ENCODE data around the gene SERTAD2. TPM values are rescaled to one million over a fixed set of nuclear protein-coding genes. Genes with fewer than 3 reads are reported as not detected.
A peak's percentile ranks its signal among the peaks of the same experiment; 100 is the strongest.

SERTAD2 gene
- total RNA-seq, 1 experiment from 2014 or later = 19.8 TPM

DNA sequence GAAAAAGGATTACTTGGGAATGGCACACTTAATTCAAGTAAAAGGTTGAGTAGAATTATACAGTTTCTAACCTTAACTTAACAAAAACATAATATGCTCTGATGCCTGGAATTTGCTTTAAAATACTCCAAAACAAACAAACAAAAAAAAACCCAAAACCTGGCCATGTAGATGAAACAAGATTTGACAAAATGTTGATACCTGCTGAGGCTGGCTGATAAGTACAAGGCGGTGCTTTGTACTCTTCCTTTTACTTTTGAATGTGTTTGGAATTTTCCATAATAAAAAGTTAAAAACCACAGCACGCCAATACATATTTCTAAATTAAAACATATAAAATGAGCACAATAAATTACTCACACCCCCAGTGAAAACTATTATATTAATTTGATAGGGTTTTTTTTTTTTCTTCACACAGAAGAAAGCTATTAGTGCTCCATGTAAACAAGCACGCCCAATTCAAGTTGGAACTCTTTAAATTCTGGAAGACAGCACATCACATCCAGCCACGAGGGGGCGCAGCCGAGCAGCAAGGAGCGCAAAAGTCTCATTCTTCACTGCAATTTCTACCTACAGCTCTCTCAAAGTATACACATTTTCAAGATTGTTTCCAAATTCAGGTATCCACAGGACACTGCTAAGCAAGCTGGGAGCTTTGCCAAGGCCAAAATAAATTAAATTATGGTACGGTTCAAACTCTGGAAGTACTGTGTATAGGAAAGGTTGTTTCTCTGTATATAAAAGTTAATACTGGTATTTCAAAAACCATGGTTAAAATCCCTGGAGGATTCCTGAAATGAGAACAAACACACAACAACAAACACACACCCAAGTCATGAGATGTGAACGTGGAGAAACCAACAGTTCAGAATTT lies 7.5 kb downstream of the SERTAD2 start:
- H3K79me2 ChIP-seq (ENCODE audit: low read length) = peaks cover 100% of the 10 kb centered on the region
- no peak overlapping the region for H2AFZ ChIP-seq (ENCODE audit: low read length)
- peak overlapping the region; percentile 79 for H3K9ac ChIP-seq (ENCODE audit: low read length)
- H3K4me2 ChIP-seq (ENCODE audit: low read length) = peak overlapping the region; percentile 93
- peak; percentile 89 for DNase-seq
- peaks cover 86% of the 10 kb centered on the region for H3K4me1 ChIP-seq (ENCODE audit: insufficient read depth, low read length)
- ATAC-seq = no peak
- H4K20me1 ChIP-seq (ENCODE audit: low read length) = peaks cover 24% of the 10 kb centered on the region
- H3K9me2 ChIP-seq (replicated peaks; ENCODE audit: low read length) = no peaks in the 10 kb centered on the region
- CTCF ChIA-PET = interaction anchor here (0.6 to 2.8 kb wide), 10 partner anchors 8 to 515 kb away, joined by 3 to 18 read pairs (median 5); partner anchors contain the start of gene SERTAD2
- no peaks in the 10 kb centered on the region; the same call in 1 of the 2 replicates for H3K36me3 ChIP-seq (ENCODE audit: low read depth, low read length)
- no TSS peak for BruUV-seq (replicated peaks)
- intact Hi-C loops (cut with micrococcal nuclease) = loop anchor here (1.0 kb wide), 2 partner anchors 185 to 219 kb away; no protein-coding TSS in a partner anchor
- peak overlapping the region; percentile 92; the same call in 1 of the 2 replicates for H3K27ac ChIP-seq (ENCODE audit: low read length)
- no peaks in the 10 kb centered on the region for H3K27me3 ChIP-seq (ENCODE audit: low read length)
- H3K4me3 ChIP-seq (ENCODE audit: low read length) = peak overlapping the region; percentile 67
- peaks cover 5% of the 10 kb centered on the region for H3F3A ChIP-seq (ENCODE audit: low read length, unreplicated experiment)
- no peaks in the 10 kb centered on the region for H3K9me3 ChIP-seq (ENCODE audit: low read length)
- TF ChIP-seq, protein P1, sequence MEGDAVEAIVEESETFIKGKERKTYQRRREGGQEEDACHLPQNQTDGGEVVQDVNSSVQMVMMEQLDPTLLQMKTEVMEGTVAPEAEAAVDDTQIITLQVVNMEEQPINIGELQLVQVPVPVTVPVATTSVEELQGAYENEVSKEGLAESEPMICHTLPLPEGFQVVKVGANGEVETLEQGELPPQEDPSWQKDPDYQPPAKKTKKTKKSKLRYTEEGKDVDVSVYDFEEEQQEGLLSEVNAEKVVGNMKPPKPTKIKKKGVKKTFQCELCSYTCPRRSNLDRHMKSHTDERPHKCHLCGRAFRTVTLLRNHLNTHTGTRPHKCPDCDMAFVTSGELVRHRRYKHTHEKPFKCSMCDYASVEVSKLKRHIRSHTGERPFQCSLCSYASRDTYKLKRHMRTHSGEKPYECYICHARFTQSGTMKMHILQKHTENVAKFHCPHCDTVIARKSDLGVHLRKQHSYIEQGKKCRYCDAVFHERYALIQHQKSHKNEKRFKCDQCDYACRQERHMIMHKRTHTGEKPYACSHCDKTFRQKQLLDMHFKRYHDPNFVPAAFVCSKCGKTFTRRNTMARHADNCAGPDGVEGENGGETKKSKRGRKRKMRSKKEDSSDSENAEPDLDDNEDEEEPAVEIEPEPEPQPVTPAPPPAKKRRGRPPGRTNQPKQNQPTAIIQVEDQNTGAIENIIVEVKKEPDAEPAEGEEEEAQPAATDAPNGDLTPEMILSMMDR (conservative IDR thresholded peaks at IDR 0.05; ENCODE audit: low read depth, low read length) = peak; percentile 97
- TF ChIP-seq EZH2 (IDR thresholded peaks at IDR 0.05; ENCODE audit: low read length, unreplicated experiment) = no peak
- POLR2A ChIA-PET (ENCODE audit: unreplicated experiment) = interaction anchor here (0.5 to 0.7 kb wide), 5 partner anchors 50 to 218 kb away, joined by 3 to 6 read pairs (median 3); no protein-coding TSS in a partner anchor

DNA sequence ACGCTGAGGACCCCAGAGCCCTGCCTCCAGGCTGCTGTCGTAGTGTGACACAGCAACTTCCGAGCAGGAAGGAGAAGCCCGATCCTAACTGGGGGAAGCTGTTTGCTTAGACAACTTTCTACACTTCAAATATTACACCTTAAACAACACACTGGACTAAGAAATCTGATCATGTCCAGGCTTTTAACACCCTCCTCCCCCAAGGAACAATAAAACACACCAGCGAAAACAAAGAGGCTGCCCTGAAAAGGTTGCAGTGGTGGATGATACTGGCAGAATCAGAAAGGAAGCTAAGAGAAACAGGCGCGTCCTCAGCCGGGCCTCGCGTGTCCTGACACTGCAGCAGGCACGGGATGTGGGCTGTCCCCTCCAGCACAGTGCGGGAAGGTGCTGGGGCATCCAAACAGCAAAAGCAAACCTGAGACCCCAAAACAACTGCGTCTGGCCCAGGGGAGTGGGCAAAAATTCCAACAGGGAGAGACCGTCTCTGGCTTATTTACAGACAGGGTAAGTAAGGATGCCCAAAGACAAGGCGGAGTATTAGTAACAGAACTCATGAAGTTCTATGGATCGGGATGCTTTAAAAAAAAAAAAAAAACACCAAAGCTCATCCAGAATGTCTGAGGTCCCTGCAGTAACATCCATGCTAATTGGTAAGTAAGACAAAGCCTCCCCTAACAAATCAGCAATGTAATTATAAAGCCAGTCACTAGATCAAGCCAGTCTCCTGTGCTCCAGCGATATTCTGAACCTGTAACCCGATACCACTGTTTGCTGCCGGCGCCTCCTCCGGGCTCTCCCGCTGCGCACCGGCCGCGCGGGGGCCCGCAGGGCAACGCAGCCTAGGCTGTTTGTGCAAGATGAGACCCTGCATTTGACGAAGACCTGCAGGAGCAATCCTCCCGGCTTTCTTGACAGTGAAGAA lies 9.0 kb downstream of the SERTAD2 start:
- TF ChIP-seq, protein P1 (conservative IDR thresholded peaks at IDR 0.05; ENCODE audit: low read depth, low read length) = peak; percentile 18; the same call in 1 of the 2 replicates
- TF ChIP-seq EZH2 (IDR thresholded peaks at IDR 0.05; ENCODE audit: low read length, unreplicated experiment) = no peak
- TF ChIP-seq EZH2phosphoT487 (IDR thresholded peaks at IDR 0.05; ENCODE audit: borderline replicate concordance, low read length) = no peak
- H3K4me2 ChIP-seq (ENCODE audit: low read length) = peak overlapping the region; percentile 93
- H4K20me1 ChIP-seq (ENCODE audit: low read length) = peaks cover 20% of the 10 kb centered on the region
- BruUV-seq (replicated peaks) = TSS peak; percentile 84
- peak overlapping the region; percentile 67 for H3K4me3 ChIP-seq (ENCODE audit: low read length)
- no peaks in the 10 kb centered on the region for H3K27me3 ChIP-seq (ENCODE audit: low read length)
- H3K4me1 ChIP-seq (ENCODE audit: insufficient read depth, low read length) = peaks cover 87% of the 10 kb centered on the region
- DNase-seq = peak; percentile 80
- H3K36me3 ChIP-seq (ENCODE audit: low read depth, low read length) = peaks cover 3% of the 10 kb centered on the region; the same call in 1 of the 2 replicates
- H3K27ac ChIP-seq (ENCODE audit: low read length) = peak overlapping the region; percentile 92
- H3K9me2 ChIP-seq (replicated peaks; ENCODE audit: low read length) = no peaks in the 10 kb centered on the region
- peak overlapping the region; percentile 52 for H2AFZ ChIP-seq (ENCODE audit: low read length)
- H3K9ac ChIP-seq (ENCODE audit: low read length) = peak overlapping the region; percentile 79
- ChIA-PET CTCF (interaction anchor here (0.6 to 2.8 kb wide), 4 partner anchors 9 to 106 kb away, joined by 3 to 18 read pairs (median 8); partner anchors contain the start of gene SERTAD2), POLR2A (ENCODE audit: unreplicated experiment) (interaction anchor here (0.5 to 1.2 kb wide), 7 partner anchors 9 to 232 kb away, joined by 3 to 5 read pairs (median 3); partner anchors contain the start of gene SERTAD2)
- H3K79me2 ChIP-seq (ENCODE audit: low read length) = peaks cover 100% of the 10 kb centered on the region
- intact Hi-C loops (cut with micrococcal nuclease) = loop anchor here (2.0 to 5.0 kb wide), 2 partner anchors 50 to 122 kb away; partner anchors contain the start of gene AFTPH
- peak; percentile 68 for ATAC-seq
- H3F3A ChIP-seq (ENCODE audit: low read length, unreplicated experiment) = peaks cover 5% of the 10 kb centered on the region
- H3K9me3 ChIP-seq (ENCODE audit: low read length) = no peaks in the 10 kb centered on the region

Data from PC-3 (cell line).